AG09309 (cell line): ENCODE data around the gene INSYN2A.

Experiments
- DNase-seq: peaks from one replicate; pipeline ENCODE4 v3.0.0-alpha.2; 2010; ENCODE audit warnings: low read depth
- H3K4me3 ChIP-seq: 2 replicates; pipeline ENCODE4 v1.5.1; 2011; ENCODE audit warnings: mild to moderate bottlenecking, low read depth, low read length, moderate library complexity; ENCODE audit not compliant: control insufficient read depth
- TF ChIP-seq, protein P1 (sequence below): IDR thresholded peaks from 2 replicates; pipeline ENCODE4 v1.5.1; 2011; ENCODE audit warnings: mild to moderate bottlenecking, low read depth, low read length, inconsistent platforms; ENCODE audit not compliant: insufficient read depth, control insufficient read depth; ENCODE audit errors: missing control alignments

INSYN2A gene

GRCh38 chr10:127196282-127197153 lies at the start of gene INSYN2A:
Gene INSYN2A, minus strand, starts transcription at chr10:127196591. Its CDS starts 20,196 bp downstream, at chr10:127176395.
- peak within 1 kb of the TSS; percentile 60 for H3K4me3 ChIP-seq
- TF ChIP-seq, protein P1, sequence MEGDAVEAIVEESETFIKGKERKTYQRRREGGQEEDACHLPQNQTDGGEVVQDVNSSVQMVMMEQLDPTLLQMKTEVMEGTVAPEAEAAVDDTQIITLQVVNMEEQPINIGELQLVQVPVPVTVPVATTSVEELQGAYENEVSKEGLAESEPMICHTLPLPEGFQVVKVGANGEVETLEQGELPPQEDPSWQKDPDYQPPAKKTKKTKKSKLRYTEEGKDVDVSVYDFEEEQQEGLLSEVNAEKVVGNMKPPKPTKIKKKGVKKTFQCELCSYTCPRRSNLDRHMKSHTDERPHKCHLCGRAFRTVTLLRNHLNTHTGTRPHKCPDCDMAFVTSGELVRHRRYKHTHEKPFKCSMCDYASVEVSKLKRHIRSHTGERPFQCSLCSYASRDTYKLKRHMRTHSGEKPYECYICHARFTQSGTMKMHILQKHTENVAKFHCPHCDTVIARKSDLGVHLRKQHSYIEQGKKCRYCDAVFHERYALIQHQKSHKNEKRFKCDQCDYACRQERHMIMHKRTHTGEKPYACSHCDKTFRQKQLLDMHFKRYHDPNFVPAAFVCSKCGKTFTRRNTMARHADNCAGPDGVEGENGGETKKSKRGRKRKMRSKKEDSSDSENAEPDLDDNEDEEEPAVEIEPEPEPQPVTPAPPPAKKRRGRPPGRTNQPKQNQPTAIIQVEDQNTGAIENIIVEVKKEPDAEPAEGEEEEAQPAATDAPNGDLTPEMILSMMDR: peak; percentile 33
- no peak for DNase-seq

DNA sequence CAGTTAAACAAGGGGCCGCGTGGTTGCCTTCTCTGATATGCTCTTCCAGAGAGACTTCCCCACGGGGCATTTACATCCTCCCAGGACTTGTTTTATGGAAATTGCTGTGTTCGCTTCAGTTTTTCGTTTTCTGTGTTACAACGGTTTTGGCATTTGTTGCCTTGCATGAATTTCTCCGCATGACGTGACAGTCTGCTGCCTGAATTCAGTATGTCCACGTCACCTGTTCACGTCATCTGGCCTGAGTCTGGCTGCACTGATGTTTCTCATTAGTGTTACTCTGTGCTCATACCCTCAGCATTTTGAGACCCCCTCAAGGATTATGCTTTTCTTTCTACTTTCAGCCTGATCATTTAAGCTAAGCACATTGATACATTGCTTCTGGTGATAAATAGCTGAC lies 49.1 kb upstream of the INSYN2A start:
- H3K4me3 ChIP-seq: no peak overlapping the region
- TF ChIP-seq, protein P1: no peak
- DNase-seq: no peak

- H3K4me3 ChIP-seq: no peak overlapping the region
- no peak for DNase-seq
- TF ChIP-seq, protein P1: peak; percentile 68
These were observed 47.3 kb upstream of the INSYN2A start for GRCh38 chr10:127243490-127244272.

- TF ChIP-seq, protein P1: no peak
- DNase-seq: no peak
- H3K4me3 ChIP-seq: no peak overlapping the region
These were observed 46.5 kb upstream of the INSYN2A start for GRCh38 chr10:127242914-127243313.

GRCh38 chr10:127236266-127236665 lies 39.9 kb upstream of the INSYN2A start:
- TF ChIP-seq, protein P1: no peak
- H3K4me3 ChIP-seq: no peak overlapping the region
- DNase-seq: no peak

DNA sequence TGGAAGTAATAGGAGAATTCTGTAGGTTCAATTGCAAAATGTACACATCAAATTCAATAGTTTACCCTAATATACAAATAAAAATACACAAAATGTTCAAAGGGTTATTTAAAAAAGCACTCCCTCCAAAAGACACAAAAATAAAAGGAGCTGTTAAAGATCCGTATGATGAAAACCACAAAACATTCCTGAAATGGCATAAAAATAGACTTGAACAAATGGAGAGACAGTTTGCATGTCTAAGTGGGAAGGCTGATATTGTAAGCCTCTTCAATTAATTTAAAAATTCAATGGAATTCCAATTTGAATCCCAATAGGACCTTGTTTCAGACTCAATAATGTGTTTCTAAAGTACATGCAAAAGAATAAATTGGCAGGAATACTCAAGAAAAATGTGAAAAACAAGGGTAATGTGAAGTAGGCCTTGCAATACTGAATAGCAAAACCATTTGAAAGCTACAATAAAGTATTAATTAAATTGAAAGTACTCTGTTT lies 38.0 kb upstream of the INSYN2A start:
- no peak overlapping the region for H3K4me3 ChIP-seq
- TF ChIP-seq, protein P1: no peak
- DNase-seq: no peak
